HG02759 (cell line): ENCODE measurements around the gene ZMAT5.

ENCODE experiments used
- ATAC-seq: cut with Tn5 transposase; IDR thresholded peaks from one replicate; pipeline ENCODE4 v1.9.1; 2021; ENCODE audit warnings: mild to moderate bottlenecking, moderate library complexity; ENCODE audit not compliant: unreplicated experiment

Gene ZMAT5

DNA sequence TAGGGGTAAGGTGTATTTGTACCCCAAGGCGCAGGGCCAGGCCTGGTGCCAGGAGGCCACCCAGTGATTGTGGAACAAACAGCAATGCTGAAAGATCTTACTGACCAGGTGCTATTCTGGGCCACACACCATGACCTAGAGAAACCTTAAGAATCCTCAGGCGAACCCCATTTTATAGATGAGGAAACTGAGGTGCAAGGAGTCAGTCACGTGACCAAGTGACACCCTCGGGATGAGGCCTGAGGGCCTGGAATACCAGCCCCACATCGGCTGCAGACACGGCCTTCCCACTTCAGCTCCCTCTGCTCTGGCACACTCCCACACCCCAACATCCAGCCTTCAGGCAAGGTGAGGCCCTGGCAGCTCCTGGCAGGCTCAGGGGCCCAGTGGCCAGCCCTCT lies 33.9 kb downstream of the ZMAT5 start:
- no peak for ATAC-seq

DNA sequence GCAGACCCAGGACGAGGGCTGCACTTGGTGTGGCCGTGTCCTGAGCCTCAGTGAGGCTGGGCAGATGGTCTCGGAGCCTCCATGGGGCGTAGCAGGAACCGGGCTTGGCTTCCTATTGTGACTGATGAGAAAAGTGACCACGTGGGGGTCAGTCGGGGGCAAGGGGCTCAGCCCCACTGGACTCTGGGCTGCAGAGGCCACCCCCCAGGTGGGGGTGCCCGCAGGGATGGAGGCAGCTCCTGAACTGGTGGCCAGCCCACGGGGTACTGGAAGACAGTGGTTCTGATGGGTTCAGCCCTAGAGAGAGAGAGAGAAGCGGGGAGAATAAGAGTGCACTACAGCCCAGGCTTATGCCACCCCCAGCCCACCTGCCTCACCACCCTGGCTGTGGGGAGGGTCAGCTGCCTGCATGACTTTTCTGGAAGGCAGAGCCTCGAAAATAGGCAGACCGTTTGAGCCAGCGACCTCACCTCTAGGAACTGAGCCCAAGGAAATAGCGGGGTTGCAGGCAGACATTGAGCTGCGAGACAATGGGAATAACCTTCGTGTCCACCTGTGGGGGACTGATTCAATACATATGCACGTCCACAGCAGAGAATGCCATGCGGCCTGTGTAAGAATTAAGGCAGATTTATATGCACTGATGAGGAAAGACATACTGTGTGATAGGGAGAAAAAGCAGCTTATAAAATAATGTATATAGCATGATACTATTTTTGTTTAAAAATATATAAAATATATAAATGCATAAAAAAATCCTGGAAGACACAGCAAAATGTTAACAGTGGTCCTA lies 35.6 kb downstream of the ZMAT5 start:
- ATAC-seq = no peak

DNA sequence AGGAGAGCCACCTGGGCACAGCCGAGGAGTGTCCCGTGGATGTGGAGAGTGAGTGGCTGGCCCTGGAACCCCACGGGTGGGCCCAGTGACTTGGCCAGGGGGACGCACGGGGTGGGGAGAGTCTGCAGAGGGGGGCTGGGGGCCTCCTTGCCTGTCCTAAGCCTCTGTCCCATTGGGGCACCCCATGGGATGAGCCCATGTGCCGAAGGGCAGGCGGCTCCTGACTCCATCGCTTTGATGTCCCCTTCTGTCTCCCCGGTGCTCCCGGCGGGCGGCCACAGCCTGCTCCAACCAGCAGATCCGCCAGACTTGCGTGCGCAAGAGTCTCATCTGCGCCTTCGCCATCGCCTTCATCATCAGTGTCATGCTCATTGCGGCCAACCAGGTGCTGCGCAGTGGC lies 37.6 kb downstream of the ZMAT5 start:
- ATAC-seq = no peak

DNA sequence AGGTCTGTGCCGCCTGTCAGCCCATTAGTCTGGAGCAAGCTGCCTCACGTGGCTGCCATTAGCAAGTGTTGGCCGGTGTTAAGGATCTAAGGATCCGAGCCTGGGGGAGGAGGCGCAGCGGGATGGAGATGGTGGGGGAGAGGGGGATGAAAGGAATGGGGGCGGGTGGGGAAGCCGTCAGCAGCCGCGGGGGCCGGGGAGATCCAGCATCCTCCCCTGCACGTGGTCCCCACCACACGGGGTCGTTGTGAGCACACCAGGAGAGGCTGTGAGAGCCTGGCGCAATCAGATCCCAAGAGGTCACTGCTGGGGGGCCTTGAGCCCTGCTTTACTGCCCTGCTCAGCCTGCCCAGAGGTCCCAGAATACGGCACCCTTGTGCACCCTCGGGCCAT lies 39.7 kb downstream of the ZMAT5 start:
- no peak for ATAC-seq

DNA sequence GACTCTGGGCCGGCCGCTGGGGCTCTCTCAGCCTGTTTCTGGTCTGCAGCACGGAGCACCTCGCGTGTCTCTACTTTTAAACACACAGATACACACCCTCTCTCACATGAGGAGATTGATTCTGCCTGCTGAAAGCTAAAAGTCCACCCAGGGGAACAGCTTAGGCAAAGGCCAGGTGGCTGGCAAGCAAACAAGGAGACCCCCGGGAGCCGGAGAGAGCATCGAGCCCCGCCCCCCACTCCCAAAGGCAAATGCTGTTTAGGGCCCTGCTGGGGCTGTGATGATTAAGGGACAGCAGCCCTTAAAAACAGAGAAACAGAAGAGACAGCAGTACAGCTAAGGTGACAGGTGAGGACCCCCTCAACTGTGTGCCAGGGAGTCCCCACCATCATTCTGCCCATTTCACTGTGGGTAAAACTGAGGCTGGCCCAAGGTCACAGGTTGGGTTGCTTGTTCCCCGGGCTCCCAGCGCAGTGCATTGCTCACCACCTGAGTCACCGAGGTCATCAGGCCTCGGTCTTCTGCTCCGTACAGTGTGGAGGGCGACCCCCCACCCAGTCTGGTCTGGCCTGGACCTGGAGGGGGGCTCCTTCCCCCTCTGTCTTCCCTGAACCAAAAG lies 40.2 kb downstream of the ZMAT5 start:
- ATAC-seq = no peak

DNA sequence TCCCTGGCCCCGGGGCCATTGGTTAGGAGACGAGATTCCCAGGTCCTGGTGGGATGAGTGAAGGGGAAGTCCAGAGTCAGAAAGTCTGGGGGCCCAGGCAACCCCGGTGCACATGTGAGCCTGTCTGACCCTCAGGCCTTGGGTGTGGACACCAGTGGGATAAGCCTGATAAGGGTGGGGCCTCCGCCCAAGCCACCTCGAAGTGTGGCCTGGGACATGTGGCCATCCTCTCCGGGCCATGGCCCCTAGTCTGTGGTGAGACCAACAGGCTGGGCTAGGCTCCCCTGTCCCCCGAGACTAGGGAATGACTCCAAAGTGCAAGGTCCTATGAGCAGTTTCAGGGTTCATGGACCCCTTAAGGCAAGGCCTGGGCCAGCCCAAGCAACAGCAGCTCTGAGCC lies 40.7 kb downstream of the ZMAT5 start:
- ATAC-seq = no peak

DNA sequence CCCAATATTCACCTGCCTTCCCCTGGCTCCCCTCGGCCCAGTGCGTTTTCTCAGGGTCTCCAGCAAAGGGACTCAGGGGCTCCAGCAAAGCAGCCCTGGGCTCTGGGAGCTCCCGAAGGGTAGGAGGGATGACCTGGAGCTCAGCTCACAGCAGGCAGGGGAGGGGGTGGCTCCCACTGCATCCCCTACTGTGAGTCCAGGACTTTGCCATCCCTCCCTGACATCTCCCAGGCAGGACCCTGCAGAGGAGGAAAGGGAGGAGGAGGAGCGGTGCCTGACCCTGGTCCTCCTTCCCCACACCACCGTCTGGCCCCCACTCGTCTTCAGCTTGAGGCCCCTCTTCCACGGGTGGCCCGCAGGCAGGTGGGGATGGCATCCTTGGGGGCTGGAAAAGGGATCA lies 42.0 kb downstream of the ZMAT5 start:
- ATAC-seq = no peak

DNA sequence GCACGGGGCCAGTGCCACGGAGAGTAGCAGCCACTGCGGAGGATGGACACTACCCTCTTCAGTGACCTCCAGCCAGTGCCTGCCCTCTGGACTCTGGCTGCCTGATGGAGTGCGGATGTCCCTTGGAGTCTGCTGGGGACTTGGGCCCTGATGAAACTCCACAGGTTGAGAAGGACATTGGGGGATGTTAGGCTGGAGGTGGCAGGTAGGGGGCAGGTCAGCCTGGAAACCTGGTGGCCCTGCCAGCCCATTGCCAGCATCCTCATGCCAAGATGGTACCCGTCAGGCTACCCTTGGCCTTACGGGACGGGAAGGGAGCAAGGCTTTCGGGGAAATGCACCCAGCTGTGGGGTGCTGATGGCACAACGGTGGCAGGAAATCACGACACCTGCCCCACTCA lies 43.0 kb downstream of the ZMAT5 start:
- no peak for ATAC-seq

DNA sequence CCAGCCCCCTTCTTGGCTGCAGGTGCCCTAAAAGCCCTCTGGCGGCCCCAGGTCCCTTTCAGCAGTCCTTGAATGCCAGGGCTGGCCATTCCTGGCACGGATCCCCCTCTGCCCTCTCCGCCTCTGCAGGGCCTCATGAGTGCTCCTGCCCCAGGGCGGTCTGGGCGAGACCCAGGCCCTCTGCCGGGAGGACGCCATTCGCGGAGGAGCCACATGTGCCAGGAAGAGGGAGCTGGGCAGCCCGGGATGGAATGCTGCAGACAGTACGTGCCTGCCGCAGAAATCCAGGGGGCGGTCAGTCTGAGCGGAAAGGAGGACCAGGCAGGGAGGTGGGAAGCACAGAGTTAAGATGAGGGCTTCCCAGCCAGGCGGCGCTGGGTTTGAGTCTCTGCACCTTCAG lies 44.2 kb downstream of the ZMAT5 start:
- no peak for ATAC-seq

DNA sequence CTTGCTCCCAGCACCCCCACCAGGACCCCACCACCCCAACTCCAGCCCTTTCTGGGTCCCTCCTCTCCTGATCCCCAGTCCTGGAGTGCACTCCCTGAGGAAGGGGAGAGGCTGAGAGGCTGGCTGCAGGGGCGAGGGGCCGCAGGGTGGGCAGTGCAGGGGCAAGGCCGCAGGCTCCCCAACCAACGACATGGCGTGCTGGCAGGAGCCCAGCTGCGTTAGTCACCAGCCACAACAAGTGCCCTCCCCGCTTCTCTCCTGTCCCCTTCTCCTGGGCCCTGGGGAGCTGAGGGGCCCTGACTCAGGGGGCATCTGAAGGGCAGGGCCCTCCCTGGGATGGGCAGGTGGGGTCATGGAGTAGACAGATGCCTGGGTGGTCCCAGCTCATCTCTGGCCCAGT lies 44.7 kb downstream of the ZMAT5 start:
- ATAC-seq = no peak

DNA sequence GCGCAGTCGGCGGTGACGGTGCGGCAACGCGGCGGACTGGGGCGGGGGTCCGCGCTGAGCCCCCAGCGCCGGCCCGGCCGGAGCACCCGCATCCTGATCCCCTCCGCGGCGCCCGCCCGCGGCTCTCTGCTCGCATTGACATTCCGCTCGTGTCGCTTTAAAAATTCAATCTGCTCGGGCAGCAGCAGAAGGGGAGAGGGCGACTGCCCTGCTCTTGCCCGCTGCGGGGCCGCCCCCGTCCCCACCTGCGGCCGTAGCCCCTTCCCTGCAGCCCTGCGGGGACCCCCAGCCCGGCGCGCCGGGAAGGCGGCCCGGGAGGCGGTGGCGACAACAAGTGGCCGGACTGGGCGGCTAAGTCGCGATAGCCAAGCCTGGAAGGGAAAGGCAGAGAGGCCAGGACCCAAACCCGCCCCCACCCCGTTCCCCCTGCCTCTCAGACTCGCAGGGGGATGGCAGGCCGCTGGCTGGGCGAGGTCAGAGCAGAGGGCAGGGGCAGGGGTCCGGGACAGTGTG lies 45.9 kb downstream of the ZMAT5 start:
- ATAC-seq = no peak

DNA sequence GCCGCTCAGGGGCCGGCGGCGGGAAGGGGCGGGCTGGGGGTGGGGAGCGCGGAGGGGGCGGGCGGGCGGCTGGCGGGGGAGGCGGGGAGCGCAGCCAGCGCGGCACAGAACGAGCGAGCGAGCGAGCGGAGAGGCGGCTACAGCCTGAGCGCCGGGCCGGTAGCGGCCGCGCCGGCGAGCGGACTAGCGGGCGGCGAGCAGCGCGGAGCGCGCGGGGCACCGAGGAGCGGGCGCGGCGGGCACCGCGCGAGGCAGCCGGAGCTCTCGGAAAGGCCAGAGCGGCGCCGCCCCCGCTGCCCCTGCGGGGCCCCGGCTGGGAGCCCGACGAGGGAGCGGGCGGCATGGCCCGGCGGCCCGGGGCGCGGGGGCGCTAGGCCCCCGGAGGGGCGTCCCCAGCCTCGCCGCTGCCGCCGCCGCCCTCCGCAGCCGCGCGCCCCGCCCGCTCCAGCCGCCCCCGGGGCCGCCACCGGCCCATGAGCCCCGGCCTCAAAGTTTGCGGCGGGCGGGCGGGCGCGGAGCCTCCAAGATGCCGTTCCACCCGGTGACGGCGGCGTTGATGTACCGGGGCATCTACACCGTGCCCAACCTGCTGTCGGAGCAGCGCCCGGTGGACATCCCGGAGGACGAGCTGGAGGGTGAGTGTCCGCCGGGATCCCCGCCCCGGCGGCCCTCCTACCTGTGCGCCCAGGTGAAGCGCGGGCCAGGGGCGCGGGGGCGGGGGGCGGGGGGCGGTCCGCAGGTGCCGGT lies 46.7 kb downstream of the ZMAT5 start, which contains the start of gene CABP7:
Gene CABP7 (plus strand): TSS at position 105 of the 747 bp plus-strand sequence. CDS start 422 bp downstream, at position 527.
- ATAC-seq = no peak

DNA sequence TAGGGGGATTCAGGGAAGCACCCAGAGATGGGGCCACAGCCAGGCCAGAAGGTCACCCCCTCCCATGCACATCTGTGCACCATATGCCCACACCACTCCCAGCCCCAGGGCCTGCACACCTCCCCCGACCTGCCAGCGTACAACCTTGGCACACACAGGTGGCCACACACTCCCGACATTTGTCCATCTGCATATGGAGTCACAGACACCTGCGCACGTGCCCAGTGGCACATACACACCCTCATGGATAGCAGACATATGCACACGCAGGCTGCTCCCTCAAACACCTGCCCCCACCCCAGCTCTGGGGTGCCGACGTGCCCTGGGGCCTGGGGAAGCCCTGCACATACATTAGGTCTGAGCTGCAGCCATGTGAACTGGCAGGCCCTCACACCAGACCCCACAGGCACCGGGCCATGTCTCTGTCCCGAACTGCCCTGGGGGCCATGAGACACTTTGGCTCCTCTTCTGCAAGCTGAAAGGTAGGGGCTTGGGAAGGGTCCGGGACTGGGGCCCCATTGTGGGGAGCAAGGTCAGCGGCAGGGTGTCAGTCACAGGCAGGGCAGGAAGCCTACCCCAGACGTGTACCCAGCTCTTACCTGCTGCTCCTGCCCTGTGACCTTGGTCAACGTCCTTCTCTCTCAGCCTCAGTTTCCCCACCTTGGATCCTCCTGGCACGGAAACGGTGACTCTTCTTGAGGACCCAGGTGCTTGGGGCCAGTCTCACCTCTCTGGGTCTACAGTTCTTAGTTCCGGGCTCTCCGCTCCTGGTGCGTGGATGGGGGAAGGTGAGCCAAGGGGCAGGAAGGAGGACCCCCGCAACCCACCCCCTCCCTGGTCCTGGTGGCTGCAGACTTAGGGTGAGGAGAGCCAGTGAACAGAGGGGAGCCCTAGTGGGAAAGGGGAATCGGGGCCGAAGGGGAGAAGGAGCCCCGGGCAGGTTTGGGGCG lies 47.6 kb downstream of the ZMAT5 start:
- no peak for ATAC-seq

DNA sequence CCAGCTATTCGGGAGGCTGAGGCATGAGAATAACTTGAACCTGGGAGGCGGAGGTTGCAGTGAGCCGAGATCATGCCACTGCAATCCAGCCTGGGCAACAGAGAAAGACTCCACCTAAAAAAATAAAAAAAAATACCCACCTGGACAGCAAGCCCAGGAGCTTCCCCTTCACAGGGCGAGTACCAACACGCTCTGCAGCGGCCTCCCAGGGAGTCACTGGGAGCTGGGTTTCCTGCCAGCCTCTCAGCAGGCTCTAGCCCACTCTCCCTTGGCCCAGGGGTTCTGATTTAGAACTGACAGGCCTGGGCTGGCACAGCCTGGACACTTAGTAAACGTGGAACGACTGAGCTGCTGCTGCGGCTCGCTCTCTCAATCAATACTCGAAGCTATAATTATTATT lies 49.0 kb downstream of the ZMAT5 start:
- ATAC-seq = no peak

DNA sequence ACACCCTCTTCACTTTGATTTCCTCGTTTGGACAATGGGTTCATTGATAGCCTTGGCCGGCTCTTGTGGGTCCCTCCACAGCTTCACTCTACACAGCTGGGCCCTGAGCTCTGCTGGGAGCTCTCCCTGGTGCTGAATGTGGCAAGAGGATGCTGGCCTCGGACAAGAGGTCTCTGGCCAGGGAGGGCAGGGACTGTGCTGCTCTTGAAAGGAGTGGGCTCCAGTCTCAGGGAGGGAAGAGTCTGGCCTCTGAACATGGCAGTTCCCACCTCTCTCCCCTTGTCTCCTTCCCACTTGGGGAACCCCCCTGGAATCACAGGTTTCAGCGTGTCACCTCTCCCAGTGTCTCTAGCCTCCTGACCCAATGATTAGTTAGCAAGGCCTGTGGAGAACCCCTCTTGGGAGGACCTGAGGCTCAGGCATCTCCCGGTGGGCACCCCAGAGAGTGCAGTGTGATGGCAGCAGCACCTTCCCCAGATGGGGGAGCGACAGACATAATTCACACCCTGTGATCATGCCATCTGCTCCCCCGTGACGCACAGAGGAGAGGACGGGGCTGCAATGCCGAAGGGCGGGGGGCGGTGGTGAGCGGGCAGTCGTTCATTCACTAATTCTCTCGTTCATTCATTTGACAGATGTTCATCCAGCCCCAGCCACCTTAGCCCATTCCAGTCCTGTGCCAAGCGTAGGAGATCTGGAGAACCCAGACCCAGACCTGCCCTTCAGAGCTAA lies 49.8 kb downstream of the ZMAT5 start:
- no peak for ATAC-seq

DNA sequence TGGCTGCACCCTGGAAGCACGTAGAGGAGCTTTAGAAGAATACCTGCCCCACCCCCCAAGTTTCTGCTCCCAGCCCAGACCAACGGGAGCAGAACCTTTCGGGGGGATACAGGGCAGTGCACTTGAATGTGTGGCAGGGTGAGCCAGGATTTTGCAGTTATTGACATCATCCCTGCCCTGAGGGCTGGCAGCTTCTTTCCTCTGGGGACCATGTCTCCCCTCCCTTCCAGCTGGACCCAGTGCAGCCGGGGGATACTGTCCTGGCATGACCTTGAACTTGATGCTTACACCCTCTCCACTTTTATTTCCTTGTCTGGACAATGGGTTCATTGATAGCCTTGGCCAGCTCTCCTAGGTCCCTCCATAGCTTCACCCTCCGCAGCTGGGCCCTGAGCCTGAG lies 51.1 kb downstream of the ZMAT5 start:
- no peak for ATAC-seq

DNA sequence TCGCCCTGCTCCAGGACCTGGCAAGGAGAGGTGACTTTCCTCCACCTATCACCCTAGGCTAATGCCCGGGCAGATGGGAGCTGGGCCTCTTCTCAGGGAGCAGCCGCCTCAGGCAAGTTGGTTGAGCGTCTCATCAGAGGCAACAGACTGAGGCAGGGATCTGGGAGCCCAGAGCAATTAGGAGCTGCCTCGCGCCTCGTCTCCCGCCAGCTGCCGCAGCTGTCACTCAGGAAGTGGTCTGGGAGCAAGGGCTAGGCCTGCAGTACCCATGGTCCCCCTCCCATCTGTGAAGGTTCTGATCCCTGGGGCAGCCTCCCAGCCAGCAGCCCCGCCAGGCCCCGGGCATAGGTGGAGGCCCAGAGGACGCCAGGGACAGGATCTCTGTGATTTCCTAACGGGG lies 51.6 kb downstream of the ZMAT5 start:
- ATAC-seq = no peak

DNA sequence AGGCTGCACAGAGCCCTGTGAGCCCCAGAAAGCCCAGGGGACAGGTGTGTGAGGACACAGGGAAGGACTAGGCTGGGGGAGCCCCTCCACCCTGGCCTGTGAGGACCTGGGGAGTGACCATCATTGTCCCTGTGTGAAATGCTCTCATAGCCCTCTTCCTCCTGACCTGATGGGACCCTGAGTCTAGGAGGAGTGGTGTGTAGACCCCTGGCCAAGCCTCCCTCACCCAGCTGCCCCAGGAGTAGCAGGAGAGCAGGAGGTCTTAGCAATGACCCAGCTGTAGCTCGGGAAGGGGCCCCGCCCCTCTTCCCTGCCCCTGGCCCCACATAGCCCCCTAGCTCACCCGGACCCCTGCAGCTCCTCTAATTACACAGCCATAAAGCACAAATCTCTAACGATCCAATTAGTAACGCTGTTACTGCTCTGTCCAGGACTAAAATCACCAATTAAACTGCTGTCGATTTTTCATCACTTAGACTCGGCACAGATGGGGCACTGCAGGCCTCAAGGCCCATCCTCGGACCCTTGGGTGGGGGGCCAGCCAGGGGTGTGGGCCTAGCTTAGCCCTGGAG lies 53.6 kb downstream of the ZMAT5 start:
- no peak for ATAC-seq

DNA sequence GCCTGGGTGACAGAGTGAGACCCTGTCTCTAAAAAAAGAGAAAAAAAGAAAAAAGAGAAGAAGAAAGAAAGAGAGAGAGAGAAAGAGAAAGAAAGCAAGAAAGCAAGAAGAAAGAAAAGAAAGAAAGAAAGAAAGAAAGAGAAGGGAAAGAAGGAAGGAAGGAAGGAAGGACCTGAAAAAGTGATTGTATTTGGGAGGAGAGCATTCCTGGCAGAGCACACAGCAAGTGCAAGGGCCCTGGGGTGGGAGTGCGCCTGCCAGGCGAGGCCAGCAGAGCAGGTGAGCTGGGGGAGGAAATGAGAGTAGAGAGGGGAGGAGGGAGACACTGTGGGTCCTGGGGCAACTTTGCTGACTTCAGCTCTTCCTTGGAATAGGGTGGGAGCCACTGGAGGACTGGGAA lies 54.7 kb downstream of the ZMAT5 start:
- ATAC-seq = no peak
